Adrenal gland (tissue), 5 donors: ENCODE results near the gene MT1B.

Experiments used
- POLR2A ChIP-seq, 2 donors: fragments of 450-650 bp; IDR thresholded peaks; one replicate each; pipeline ENCODE4 v1.6.1; 2017; ENCODE audit warnings: antibody characterized with exemption in 2 of 2, mild to moderate bottlenecking in 2 of 2, moderate library complexity in 1 of 2
- TF ChIP-seq, protein P1 (sequence below), 6 experiments: fragments of 450-650 bp in 4 of 6; fragments of 200-600 bp in 2 of 6; sonication (generic) in 1 of 6; IDR thresholded peaks; 1 replicate in 5 of 6; 2 replicates in 1 of 6; pipeline versions ENCODE4 v1.5.1 to v1.8.0; 2016 to 2021; ENCODE audit warnings: antibody characterized with exemption in 6 of 6, mild to moderate bottlenecking in 2 of 6, moderate library complexity in 1 of 6
- donor health status: DM: no; HTN: no; CAD: no.

DNA sequence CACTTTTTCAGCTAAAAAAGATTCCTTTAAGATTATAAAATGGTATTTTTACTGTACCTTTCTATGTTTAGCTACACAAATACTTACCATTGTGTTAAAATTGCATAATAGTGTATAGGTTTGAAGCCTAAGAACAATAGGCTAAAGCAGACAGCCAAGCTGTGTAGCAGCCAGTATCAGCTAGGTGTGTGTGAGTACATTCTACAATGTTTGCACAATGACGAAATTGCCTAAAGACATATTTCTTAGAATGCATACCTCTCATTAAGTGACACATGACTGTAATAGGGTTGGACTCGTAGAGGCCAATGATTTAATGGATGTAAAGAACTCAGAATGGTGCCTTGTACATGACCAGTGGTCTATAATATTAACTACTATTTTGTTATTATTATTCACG lies 1.9 kb upstream of the MT1B start:
- TF ChIP-seq POLR2A (IDR thresholded peaks at IDR 0.05), result no peak
- TF ChIP-seq, protein P1, sequence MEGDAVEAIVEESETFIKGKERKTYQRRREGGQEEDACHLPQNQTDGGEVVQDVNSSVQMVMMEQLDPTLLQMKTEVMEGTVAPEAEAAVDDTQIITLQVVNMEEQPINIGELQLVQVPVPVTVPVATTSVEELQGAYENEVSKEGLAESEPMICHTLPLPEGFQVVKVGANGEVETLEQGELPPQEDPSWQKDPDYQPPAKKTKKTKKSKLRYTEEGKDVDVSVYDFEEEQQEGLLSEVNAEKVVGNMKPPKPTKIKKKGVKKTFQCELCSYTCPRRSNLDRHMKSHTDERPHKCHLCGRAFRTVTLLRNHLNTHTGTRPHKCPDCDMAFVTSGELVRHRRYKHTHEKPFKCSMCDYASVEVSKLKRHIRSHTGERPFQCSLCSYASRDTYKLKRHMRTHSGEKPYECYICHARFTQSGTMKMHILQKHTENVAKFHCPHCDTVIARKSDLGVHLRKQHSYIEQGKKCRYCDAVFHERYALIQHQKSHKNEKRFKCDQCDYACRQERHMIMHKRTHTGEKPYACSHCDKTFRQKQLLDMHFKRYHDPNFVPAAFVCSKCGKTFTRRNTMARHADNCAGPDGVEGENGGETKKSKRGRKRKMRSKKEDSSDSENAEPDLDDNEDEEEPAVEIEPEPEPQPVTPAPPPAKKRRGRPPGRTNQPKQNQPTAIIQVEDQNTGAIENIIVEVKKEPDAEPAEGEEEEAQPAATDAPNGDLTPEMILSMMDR (IDR thresholded peaks at IDR 0.05), result no peak
